Endothelial cell of umbilical vein (primary cell): ENCODE measurements around the gene FLT3LG. TPM values are rescaled to one million over a fixed set of nuclear protein-coding genes. Genes with fewer than 3 reads are reported as not detected.

Experiments used
- BruUV-seq: library from RNA; stranded (reverse); fragments of 400-500 nt; replicated peaks from 2 replicates; lab custom pipeline; 2021; lab: Mats Ljungman, UMichigan
- CTCF ChIA-PET: fragments of 300-600, 350-600 bp; sonication (Branson Sonifier 250); formaldehyde crosslinking; loops from one replicate; lab custom pipeline; 2021; ENCODE audit warnings: antibody characterized with exemption, inconsistent platforms; lab: Charles Lee
- POLR2A ChIA-PET: fragments of 300-600, 350-600 bp; sonication (Branson Sonifier 250); formaldehyde crosslinking; loops from one replicate; lab custom pipeline; 2021; ENCODE audit warnings: antibody characterized with exemption, inconsistent platforms; lab: Charles Lee
- DNase-seq: peaks from one replicate; pipeline ENCODE4 v3.0.0-alpha.2; 2011; ENCODE audit warnings: low read depth, low spot score
- FAIRE-seq: peaks from 2 replicates; lab custom pipeline; 2011; peaks lifted over from hg19 to GRCh38; lab: Jason Lieb, UNC
- H2AFZ ChIP-seq: 2 replicates; pipeline ENCODE4 v1.6.0; 2012; ENCODE audit warnings: low read depth, low read length, control low read depth, inconsistent platforms
- H3K27ac ChIP-seq: 2 replicates; pipeline ENCODE4 v1.5.1; 2011; ENCODE audit warnings: low read depth, mild to moderate bottlenecking, control low read depth, low read length, moderate library complexity; ENCODE audit not compliant: insufficient read depth
- H3K27me3 ChIP-seq, 2 experiments: 2 replicates each; pipeline versions ENCODE4 v1.6.0 to v1.6.1; 2011; ENCODE audit warnings: low read length in 2 of 2, mixed read lengths in 1 of 2; ENCODE audit not compliant: control insufficient read depth in 2 of 2, insufficient read depth in 2 of 2
- H3K36me3 ChIP-seq, 2 experiments: 2 replicates in 1 of 2; 3 replicates in 1 of 2; pipeline ENCODE4 v1.5.1; 2011; ENCODE audit warnings: low read length in 2 of 2, mild to moderate bottlenecking in 1 of 2, moderate library complexity in 1 of 2; ENCODE audit not compliant: control insufficient read depth in 2 of 2, insufficient read depth in 2 of 2; ENCODE audit errors: extremely low read depth in 1 of 2
- H3K4me1 ChIP-seq: 3 replicates; pipeline ENCODE4 v1.5.1; 2011; ENCODE audit warnings: mild to moderate bottlenecking, low read length; ENCODE audit not compliant: control insufficient read depth, insufficient read depth; ENCODE audit errors: extremely low read depth
- H3K4me2 ChIP-seq: 2 replicates; pipeline ENCODE4 v1.6.1; 2011; ENCODE audit warnings: low read length, control low read depth, mixed read lengths; ENCODE audit not compliant: insufficient read depth
- H3K4me3 ChIP-seq, 3 experiments: fragments of 200-600 bp in 1 of 3; sonication (generic), shearing (Covaris generic) in 1 of 3; replicated peaks in 1 of 3; 2 replicates each; pipeline ENCODE4 v1.5.1; 2011 to 2016; ENCODE audit warnings: control low read depth in 3 of 3, low read length in 3 of 3, mild to moderate bottlenecking in 2 of 3, inconsistent platforms in 1 of 3, low read depth in 1 of 3, moderate library complexity in 1 of 3; ENCODE audit not compliant: insufficient read depth in 1 of 3
- H3K79me2 ChIP-seq: 2 replicates; pipeline ENCODE4 v1.6.0; 2012; ENCODE audit warnings: low read length, inconsistent platforms; ENCODE audit not compliant: control insufficient read depth, insufficient read depth
- H3K9ac ChIP-seq: replicated peaks from 2 replicates; pipeline ENCODE3; 2011; ENCODE audit warnings: low read length, control low read depth; ENCODE audit not compliant: insufficient read depth; ENCODE audit errors: extremely low read depth
- H3K9me1 ChIP-seq: replicated peaks from 3 replicates; pipeline ENCODE4 v1.6.0; 2011; ENCODE audit warnings: mild to moderate bottlenecking, low read length; ENCODE audit not compliant: control insufficient read depth, insufficient read depth; ENCODE audit errors: extremely low read depth
- H3K9me3 ChIP-seq: replicated peaks from 2 replicates; pipeline ENCODE4 v1.5.1; 2012; ENCODE audit warnings: low read length, inconsistent platforms; ENCODE audit not compliant: control insufficient read depth, insufficient read depth
- H4K20me1 ChIP-seq: replicated peaks from 2 replicates; pipeline ENCODE3; 2011; ENCODE audit warnings: mild to moderate bottlenecking, low read length; ENCODE audit not compliant: control insufficient read depth, insufficient read depth; ENCODE audit errors: extremely low read depth
- CTCF ChIP-seq, 2 donors: IDR thresholded peaks; 1 replicate in 1 of 2; 2 replicates in 1 of 2; pipeline ENCODE4 v1.5.1; 2011; ENCODE audit warnings: low read length in 2 of 2, mild to moderate bottlenecking in 2 of 2, moderate library complexity in 2 of 2, control low read depth in 1 of 2, inconsistent platforms in 1 of 2, low read depth in 1 of 2; ENCODE audit not compliant: insufficient read depth in 1 of 2; ENCODE audit errors: extremely low read depth in 1 of 2
- EZH2 ChIP-seq: IDR thresholded peaks from 2 replicates; pipeline ENCODE4 v1.6.1; 2012; ENCODE audit warnings: borderline replicate concordance, low read depth, mild to moderate bottlenecking, moderate library complexity, low read length, inconsistent platforms; ENCODE audit not compliant: severe bottlenecking
- FOS ChIP-seq: IDR thresholded peaks from 2 replicates; pipeline ENCODE4 v1.6.1; 2011; ENCODE audit warnings: mild to moderate bottlenecking, low read length, moderate library complexity, borderline replicate concordance; ENCODE audit not compliant: insufficient read depth
- GATA2 ChIP-seq: IDR thresholded peaks from 2 replicates; pipeline ENCODE4 v1.7.0; 2011; ENCODE audit warnings: low read depth, mild to moderate bottlenecking, moderate library complexity, mixed read lengths, low read length; ENCODE audit not compliant: insufficient read length, insufficient read depth
- JUN ChIP-seq: IDR thresholded peaks from 2 replicates; pipeline ENCODE4 v1.6.1; 2011; ENCODE audit warnings: borderline replicate concordance, low read depth; ENCODE audit not compliant: insufficient read length, insufficient read depth
- MAX ChIP-seq: IDR thresholded peaks from 2 replicates; pipeline ENCODE4 v1.6.1; 2011; ENCODE audit not compliant: insufficient read depth, insufficient read length
- MYC ChIP-seq: IDR thresholded peaks from one replicate; pipeline ENCODE4 v1.6.1; 2011; ENCODE audit warnings: mild to moderate bottlenecking, low read depth, low read length
- POLR2A ChIP-seq: IDR thresholded peaks from 2 replicates; pipeline ENCODE4 v1.6.1; 2012; ENCODE audit warnings: low read depth, mild to moderate bottlenecking, control low read depth, low read length
- POLR2AphosphoS5 ChIP-seq: IDR thresholded peaks from 2 replicates; pipeline ENCODE4 v1.6.1; 2012; ENCODE audit warnings: low read depth, mild to moderate bottlenecking, control low read depth, low read length, moderate library complexity; ENCODE audit not compliant: insufficient read depth
- dilution Hi-C: fragments of 300-500 bp; cut with MboI; formaldehyde crosslinking; loops from one replicate; pipeline ENCODE4 v1.15.0; 2019; ENCODE audit warnings: low sequenced_read_pairs; ENCODE audit not compliant: extremely low pct_ligation_motif_present
- intact Hi-C: fragments of 100-400 bp; cut with micrococcal nuclease; formaldehyde crosslinking; loops from one replicate; pipeline ENCODE4 v1.10.0; 2022
- polyA plus RNA-seq, 4 experiments: library from polyadenylated mRNA; depleted of rRNA in 3 of 4; stranded (reverse) in 3 of 4; unstranded in 1 of 4; fragments of >200 nt; gene quantifications; 2 replicates each; pipeline versions ENCODE4 v1.2.1 to v1.2.3, GENCODE V29; 2011 to 2012; ENCODE audit warnings: missing spikeins in 1 of 4
- total RNA-seq: library from RNA; stranded (reverse); gene quantifications from 2 replicates; pipeline ENCODE4 v1.2.3, GENCODE V29; 2021

The FLT3LG gene
- total and polyA plus RNA-seq, 2 donors (not counting 3 experiments of a cell fraction or from before 2014, with no cell fraction given): 5.0 to 5.7 TPM

GRCh38 chr19:49442771-49443365 lies 31.1 kb upstream of the FLT3LG start:
- Histone ChIP-seq H3K4me3 (peak overlapping the region; percentile 58 to 78 (median 65)), H2AFZ (peak overlapping the region; percentile 96), H3K4me1 (no peaks in the 10 kb centered on the region), H3K9me3 (no peaks in the 10 kb centered on the region), H4K20me1 (no peaks in the 10 kb centered on the region), H3K9me1 (no peaks in the 10 kb centered on the region), H3K27ac (no peak overlapping the region), H3K4me2 (peak overlapping the region; percentile 80), H3K27me3 (peaks cover 35 to 43% of the 10 kb centered on the region in 2 experiments), H3K9ac (peak overlapping the region; percentile 24), H3K36me3 (no peaks in the 10 kb centered on the region), H3K79me2 (no peaks in the 10 kb centered on the region)
- FAIRE-seq: peak; percentile 89
- POLR2A ChIA-PET: no interaction called here
- no TSS peak for BruUV-seq
- dilution Hi-C loops: no loop called here
- intact Hi-C loops: loop anchor here (1.0 kb wide), 5 partner anchors 8 to 217 kb away; partner anchors contain the start of genes DKKL1 and PIH1D1
- CTCF ChIA-PET: interaction anchor here (0.5 to 2.8 kb wide), 14 partner anchors 8 to 683 kb away, joined by 3 to 11 read pairs (median 3); partner anchors contain the start of genes FLT3LG, GFY, PIH1D1 and TEAD2
- TF ChIP-seq POLR2AphosphoS5 (no peak), FOS (no peak), POLR2A (no peak), MYC (no peak), EZH2 (no peak), JUN (no peak), MAX (no peak), CTCF (IDR thresholded peaks at IDR 0.05; ENCODE audit: extremely low read depth in 1 of 2, insufficient read depth in 1 of 2, low read depth in 1 of 2, low read length in 2 of 2) (no peak), GATA2 (no peak)
- peak; percentile 83 for DNase-seq
